Daoy (cell line): ENCODE data around the gene CXorf58. TPM values are rescaled to one million over a fixed set of nuclear protein-coding genes. Genes with fewer than 3 reads are reported as not detected.
"Not testable (repeated sequence)": the region's sequence is repeated elsewhere in the genome, so short reads cannot be mapped to it uniquely, and the experiment has no call there.

ENCODE experiments used
- DNase-seq: peaks from one replicate; pipeline ENCODE4 v3.0.0-alpha.2; 2015; ENCODE audit warnings: low read depth
- total RNA-seq: library from RNA; depleted of rRNA; stranded (reverse); fragments of >200 nt; shearing (Covaris generic); gene quantifications from 2 replicates; pipeline ENCODE4 v1.2.3, GENCODE V29; 2014; rRNA removed

The CXorf58 gene, protein sequence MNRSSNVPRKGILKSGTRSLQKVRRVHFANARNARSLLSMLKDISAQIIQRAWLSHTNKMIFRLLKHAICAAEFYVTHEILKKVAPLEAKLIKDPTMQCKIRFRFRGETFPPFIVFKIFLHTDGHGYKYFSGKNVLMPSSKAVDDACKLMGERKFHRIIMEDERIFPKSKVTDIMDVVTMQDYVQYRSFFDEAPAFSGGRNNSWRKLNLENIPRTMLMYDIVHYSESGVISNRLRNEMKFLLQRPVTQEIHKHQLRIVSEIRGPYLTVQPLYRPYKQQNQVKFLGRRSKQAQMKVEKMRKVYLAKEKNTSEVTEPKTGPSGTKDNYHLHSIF
- not detected in 2 replicates for total RNA-seq

DNA sequence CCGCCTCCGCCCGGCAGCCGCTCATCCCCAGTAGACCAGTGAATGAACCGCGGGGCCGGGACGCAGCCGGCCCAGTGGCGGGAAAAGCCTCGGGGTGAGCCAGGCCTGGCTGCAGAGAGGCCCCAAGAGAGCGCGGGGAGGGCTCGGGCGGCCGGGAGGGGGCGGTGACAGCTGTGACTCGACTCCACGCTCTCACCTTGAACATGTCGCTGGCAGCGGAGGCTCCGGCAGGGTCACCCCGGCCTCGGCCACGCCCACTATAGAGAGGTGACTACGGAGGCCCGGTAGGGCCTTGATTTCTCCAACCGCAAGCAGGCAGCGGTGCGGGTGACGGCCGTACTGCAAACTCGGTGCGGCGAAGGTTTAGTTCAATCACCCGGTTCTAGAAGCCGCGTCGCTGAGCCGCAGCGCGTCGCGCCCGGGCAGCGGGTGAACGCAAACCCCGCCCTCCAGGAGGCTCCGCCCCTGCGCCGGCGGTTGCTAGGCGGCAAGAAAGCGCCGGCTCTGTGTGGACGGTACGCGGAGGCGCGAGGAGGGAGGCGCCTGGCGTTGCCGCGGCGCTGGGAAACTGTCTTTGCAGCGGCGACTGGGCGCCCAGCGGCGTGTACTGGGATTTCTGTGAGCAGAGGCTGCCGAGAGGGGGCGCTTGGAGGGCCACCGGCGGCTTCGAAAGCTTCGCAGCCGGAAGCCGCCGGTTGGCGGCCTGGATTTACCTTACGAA is at the start of gene CXorf58, which contains the start of gene APOO:
Gene CXorf58, plus strand, starts transcription at position 509 of the 721 bp plus-strand sequence. CDS start 2,297 bp downstream, outside the sequence.
Gene APOO, minus strand, starts transcription at position 441 of the 721 bp plus-strand sequence. Its CDS starts 236 bp downstream, at position 205.
- DNase-seq: peak; percentile 94

DNA sequence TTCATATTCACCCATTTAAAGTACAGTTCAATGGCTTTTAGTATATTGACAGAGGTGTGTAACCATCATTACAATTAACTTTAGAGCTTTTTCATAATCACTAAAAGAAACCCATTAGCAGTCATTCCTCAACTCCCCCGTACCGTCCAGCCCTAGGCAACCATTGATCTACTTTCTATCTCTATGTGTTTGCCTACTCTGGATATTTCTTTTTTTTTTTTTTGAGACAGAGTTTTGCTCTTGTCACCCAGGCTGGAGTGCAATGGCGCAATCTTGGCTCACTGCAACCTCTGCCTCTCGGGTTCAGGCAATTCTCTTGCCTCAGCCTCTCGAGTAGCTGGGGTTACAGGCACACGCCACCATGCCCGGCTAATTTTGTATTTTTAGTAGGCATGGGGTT is 48.6 kb upstream of the CXorf58 start:
- not testable (repeated sequence) for DNase-seq

DNA sequence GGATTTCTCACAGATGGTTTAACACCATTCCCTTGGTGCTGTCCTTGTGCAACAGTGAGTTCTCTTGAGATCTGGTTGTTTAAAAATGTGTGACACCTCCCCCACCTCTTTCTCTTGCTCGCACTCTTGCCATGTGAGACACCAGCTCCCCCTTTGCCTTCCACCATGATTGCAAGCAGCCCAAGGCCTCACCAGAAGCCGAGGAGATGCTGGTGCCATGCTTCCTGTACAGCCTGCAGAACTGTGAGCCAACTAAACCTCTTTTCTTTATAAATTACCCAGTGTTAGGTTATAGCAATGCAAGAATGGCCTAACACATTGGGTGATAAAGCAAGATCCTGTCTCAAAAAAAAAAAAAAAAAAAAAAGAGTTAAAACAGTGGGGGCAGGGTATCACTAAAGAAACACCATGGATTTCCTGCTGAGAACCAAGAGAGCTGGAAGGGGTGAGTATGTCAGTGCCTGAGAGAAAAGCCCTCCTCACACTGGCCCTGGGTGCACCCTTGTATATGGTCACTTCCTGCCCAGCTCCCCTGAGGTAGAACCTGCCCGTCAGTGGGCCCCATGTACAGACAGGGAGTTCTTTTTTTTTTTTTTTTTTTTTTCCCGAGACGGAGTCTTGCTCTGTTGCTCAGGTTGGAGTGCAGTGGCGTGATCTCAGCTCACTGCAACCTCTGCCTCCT is 46.5 kb upstream of the CXorf58 start:
- DNase-seq: no peak

DNA sequence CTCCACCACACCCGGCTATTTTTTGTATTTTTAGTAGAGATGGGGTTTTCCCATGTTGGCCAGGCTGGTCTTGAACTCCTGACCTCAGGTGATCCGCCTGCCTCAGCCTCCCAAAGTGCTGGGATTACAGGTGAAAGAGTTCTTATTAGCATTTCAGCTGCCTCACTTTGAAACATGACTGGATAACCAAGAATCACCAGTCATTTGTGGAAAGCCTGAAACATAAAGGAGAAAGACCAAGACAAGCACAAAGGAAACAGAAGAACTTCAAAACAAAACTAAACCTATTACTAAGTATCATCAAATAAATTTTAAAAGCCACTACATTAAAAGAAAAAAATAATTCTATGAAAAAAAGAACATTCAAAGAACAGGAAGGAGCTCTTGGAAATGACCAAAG is 45.9 kb upstream of the CXorf58 start:
- not testable (repeated sequence) for DNase-seq

DNA sequence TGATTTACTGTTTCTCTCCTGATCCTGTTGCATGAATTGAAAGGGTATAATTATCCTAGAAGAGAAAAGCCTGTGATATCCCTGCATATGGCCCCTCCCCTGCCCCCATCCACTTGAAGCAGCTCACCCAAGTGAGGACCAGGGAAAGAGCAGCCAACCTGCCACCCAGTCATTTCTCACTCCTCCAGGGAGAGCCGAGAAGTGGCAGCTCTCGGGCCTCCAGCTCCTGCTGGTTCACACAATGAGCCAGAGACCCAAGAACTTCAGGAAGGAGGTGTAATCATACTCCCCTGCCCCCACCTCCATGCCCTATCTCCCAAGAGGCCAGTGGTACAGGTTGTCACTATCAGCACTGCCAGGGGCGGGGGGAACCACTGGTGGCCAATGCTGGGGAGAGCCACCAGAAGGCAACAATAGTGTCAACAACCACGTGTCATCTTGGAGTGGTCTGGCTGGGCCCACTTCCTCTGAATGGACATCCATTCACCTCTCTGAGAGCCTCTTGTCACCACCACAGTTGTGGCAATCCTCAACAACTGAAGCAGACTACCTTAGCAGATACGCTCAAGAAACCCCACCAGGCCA is 43.0 kb upstream of the CXorf58 start:
- no peak for DNase-seq

DNA sequence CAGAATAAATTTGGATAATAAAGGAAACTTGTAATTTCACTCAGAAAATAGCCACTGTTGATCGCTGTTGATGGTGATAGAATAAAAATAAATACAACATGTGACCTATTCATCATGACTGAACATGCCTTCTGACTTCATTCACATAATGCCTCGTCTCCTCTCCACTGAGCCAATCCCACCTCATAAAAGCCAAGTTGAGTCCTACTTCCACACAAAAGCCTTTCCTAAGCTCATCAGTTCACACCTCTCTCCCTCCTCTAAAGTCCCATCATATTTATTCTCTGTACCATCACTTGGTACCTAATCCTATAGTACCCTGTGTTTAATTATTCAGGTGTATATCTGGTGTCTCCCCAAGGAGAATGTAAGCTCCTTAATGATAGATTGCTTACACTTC is 37.8 kb upstream of the CXorf58 start:
- DNase-seq: no peak

DNA sequence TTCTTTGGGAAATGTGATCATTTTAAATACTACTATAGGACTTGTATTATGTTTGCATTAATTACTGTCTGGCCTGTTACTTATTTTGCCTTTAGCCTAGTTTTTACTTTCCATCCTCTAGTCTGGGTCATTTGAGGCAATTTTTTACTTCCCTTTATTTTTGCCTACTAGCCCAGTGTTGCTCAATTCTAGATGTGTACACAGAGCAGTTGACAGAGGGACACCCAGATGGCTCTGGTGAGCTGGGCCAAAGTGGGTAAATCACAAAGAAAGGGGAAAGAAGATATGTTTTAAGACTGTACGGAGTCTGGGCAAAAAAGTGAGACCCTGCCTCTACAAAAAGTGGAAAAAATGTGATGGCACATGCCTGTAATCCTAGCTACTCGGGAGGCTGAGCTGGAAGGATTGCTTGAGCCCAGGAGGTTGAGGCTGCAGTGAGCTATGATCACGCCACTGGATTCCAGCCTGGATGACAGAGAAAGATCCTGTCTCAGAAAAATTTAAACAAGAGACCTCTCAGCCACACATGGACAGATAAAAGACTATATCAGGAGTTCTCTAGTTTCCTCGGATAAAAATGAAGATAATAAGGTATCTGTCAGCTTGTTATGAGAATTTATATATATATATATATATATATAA is 35.8 kb upstream of the CXorf58 start:
- no peak for DNase-seq

DNA sequence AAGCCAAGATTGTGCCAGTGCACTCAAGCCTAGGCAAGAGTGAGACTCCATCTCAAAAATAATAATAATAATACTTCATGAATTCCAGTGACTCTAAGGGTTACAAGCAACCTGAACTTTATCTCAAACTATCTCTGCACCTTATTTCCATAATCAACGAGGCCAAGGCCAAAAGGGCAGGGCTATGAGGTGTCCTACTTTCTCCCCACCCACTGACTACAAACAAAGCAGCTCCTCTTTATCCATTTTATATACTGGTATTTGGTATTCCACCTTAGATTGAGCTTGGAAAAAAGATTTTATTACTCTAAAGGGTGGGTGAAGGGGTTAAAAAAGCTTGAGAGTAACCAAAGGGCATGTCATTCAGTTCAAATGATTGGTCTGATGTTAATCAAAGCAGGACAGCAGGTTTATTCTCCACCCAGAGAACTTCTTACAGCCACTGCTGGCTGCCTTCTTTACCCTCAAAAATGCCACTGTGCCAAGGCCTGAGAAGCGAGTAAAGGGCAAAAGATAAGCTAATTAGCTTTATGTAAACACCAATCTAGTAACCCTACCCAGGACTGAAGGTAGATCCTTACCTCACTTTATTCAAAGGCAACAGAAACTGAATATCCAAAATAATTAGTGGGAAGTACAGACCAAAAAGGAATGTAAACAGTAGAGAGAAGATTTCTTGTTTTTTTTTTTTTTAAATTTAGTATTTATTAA is 28.3 kb upstream of the CXorf58 start:
- DNase-seq: no peak

DNA sequence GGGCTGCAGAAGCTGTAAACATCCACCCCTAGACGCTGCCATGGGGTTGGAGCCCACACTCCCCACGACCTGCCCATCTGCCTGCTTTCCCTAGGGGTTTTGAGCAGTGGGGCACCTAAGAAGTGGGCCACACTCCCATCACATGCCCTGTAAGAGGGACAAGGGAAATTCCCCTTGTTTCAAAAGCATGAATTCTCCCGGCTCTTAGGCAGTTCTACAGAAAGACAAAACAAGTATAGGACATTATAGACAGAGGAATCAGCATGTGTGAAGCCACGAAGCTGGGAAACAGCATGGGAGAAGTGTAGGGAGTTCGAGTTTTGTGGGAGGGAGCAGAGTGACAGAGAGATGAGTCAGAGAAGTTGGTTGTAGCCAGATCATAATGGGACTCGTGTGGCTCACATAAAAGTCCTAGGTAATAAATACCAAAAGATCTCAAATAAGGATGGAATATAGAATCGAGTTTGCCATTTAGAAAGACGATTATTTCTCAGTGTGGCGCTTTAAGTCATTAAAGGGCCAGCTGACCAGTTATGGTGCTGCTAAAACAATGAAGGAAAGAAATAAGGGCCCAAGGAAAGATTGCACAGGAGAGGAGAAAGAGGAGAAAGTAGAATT is 24.0 kb upstream of the CXorf58 start:
- DNase-seq: peak; percentile 85

DNA sequence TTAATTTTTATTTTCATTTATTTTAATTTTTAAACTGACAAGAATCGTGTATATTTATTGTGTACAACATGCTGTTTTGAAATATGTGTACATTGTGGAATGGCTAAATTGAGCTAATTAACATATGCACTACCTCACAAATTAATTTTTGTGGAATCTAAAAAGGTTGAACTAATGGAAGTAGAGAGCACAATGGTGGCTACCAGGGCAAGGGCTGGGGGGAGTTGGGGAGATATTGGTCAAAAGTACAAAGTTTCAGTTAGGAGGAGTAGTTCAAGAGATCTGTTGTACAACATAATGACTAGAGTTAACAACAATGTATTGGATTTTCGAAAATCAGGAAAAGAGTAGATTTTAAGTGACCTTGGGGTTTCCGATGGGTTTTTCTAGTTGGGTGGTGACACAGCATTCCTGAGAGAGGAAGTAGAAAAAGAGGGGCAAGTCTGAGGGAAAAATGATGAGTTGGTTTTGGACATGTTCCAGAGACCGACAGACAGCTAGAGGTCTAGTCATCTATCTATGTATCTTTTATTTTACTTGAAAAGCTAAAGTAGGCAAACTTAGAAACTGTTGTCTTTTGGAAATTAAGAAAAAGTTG is 23.3 kb upstream of the CXorf58 start:
- DNase-seq: peak; percentile 67

DNA sequence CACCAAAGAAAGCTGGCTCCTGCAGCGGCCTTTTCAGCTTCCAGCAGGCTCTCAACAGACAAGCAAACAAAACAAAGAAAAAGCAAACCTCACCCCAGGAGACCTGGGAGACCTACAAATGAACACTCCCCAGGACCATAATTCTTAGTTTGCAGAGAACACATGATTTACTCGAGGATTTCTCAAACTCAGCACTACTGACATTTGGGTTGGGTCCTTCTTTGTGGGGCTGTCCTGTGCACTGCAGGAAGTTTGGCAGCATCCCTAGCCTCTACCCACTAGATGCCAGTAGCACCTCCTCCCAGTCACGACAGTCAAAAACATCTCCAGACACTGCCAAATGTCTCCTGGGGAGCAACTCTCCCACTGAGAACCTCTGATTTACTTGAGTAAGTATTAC is 22.0 kb upstream of the CXorf58 start:
- no peak for DNase-seq

DNA sequence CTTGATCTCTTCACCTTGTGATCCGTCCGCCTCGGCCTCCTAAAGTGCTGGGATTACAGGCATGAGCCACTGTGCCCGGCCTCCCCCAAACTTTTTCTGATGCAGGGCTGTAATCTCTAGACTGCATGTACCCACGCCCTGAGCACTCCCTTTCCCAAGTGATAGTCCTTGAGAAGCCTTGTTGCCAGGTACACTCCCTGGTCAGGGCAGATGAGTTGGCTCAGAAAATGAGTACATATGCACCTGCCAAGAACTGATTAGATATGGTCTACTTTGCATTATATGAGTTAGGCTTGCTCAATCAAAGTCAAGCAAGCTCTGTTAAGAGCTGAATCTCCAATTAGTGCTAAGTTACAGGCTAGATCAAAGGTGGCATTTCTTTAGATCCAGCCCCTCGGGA is 20.4 kb upstream of the CXorf58 start:
- DNase-seq: no peak

DNA sequence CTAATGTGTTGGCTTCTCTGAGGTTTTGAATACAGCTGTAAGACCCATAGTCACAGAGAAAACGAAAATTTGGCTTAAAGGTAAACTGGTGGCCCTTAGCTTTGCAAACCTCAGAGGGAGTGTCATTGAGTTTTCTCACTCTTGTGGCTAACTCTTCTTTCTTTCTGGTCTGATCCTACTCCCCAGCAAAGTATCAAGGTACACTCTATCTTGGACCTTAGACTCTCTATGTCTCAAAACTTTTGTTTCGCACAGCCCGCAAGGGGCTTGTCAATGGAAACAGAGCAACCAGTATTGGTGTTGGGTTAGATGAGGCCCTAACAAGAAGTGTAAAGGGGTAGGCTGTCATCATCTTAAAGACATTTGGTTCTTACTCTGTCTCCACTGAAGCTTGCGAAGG is 19.9 kb upstream of the CXorf58 start:
- no peak for DNase-seq

DNA sequence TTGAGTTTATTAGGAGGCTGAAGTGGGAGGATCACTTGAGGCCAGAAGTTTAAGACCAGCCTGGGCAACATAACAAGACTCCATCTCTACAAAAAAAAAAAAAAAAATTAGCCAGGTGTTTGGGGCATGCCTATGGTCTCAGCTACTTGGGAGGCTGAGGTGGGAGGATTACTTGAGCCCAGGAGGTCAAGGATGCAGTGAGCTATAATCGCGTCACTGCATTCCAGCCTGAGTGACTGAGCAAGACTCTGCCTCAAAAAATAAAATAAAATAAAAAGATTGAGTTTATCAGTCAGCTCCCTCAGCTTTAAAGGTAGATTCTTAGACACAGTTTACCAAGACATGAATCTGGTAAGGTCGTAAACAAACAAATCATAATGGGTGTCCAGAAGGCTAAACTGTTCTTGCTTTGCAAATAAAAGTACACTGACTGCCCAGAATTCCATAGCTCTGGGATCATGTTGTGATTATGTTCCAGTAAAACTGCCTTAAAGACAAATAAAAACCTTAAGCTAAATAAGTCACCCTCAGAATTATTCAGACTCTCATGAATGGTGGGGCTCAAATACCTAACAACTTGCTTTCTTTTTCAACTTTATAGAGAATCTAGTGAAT is 18.8 kb upstream of the CXorf58 start:
- DNase-seq: no peak

DNA sequence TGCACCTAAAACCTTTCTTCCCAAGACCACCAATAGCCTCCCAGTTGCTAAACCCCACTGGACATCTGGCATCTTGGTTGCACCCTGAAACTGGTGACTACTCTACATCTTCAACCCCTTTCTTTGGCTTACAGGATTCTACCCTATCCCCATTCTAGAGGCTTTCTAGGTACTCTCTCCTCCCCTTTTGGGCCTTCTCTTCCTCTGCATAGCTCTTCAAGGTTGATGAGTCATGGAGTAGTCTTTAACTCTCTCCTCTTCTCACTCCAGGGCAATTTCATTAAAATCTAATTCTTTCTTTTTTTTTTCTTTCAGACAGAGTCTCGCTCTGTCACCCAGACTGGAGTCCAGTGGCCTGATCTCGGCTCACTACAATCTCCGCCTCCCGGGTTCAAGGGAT is 16.9 kb upstream of the CXorf58 start:
- no peak for DNase-seq

DNA sequence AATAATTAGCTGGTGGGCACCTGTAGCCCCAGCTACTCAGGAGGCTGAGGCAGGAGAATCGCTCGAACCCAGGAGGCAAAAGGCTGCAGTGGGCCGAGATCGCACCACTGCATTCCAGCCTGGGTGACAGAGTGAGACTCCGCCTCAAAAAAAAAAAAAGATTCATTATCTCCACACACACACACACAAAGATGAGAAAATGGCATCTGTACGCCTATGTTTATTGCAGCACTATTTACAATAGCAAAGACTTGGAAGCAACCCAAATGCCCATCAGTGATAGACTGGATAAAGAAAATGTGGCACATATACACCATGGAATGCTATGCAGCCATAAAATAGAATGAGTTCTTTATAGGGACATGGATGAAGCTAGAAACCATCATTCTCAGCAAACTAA is 12.8 kb upstream of the CXorf58 start:
- not testable (repeated sequence) for DNase-seq

DNA sequence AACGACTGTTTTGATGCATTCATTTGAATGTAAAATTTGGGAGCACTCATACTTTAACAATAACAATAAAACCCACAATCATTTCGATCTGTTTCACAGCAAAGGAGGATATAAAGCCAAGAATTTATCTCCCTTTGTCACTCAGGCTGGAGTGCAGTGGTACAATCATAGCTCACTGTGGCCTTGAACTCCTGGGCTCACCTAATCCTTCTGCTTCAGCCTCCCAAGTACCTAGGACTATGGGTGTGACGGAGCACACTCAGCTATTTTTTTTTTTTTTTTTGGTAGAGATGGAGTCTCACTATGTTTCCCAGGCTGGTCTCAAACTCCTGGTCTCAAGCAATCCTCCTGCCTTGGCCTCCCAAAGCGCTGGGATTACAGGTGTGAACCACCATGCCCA is 11.3 kb upstream of the CXorf58 start:
- not testable (repeated sequence) for DNase-seq

DNA sequence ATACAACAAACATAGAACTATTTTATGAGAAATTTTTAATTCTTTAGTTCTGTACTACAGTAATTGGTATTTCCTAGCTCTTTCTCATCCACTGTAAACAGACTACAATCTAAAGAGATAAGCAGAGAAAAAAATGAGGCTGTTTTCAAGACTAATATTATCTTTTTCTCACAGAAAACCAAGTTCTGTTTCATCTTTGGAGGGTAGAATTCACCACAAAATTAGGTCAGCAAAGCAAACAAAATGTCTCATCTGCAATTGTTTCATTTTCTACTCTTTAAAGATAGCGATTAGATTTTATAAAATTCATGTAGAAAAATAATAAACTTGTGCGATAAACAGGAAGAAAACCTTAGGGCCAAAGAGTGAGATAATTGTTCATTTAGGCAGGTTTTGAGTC is 10.8 kb upstream of the CXorf58 start:
- no peak for DNase-seq

DNA sequence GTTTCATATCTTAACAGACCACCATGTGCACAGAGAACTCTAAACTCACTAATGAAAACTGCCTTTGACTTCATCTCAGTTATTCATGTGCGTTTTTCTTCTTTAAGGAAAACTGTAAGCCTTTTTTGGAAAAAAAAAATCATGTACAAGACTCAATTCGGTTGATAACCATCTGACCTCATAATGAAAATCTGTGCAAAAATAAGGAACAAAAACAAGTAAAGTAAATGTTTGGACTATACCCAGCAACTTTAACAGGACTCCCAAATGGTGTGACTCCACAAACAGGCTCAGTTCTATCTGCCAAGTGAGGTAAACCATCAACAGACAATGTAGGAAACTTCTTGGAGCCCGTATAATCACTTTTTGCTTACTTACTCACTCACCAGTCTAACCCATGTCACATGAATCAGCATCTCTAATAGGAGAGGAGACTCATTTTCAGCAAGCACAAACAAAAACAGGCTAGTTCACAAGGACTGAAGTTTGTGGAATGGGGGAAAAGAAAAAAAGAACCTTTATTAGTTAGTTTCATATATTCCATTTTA is 9.3 kb upstream of the CXorf58 start:
- peak; percentile 42 for DNase-seq
